Testis (tissue), 3 donors: Measurements from ENCODE around the gene IRX5. TPM values are rescaled to one million over a fixed set of nuclear protein-coding genes. Genes with fewer than 3 reads are reported as not detected.

ENCODE experiments used
- DNase-seq: peaks from one replicate; pipeline ENCODE4 v3.0.0-alpha.2; 2019
- H3K27ac ChIP-seq, 2 donors: fragments of 200-600 bp; sonication (generic); one replicate each; pipeline ENCODE4 v1.5.1; 2019
- H3K27me3 ChIP-seq: fragments of 200-600 bp; sonication (generic); one replicate; pipeline ENCODE4 v1.5.1; 2019
- H3K36me3 ChIP-seq: fragments of 200-600 bp; sonication (generic); one replicate; pipeline ENCODE4 v1.5.1; 2017; ENCODE audit warnings: low read depth; ENCODE audit errors: missing control alignments
- H3K4me1 ChIP-seq: fragments of 200-600 bp; sonication (generic); one replicate; pipeline ENCODE4 v1.5.1; 2019
- H3K4me3 ChIP-seq, 2 donors: fragments of 200-600 bp; sonication (generic); one replicate each; pipeline ENCODE4 v1.5.1; 2017 to 2019
- H3K9me3 ChIP-seq: fragments of 200-600 bp; sonication (generic); one replicate; pipeline ENCODE4 v1.5.1; 2017
- POLR2A ChIP-seq: fragments of 450-650 bp; IDR thresholded peaks from one replicate; pipeline ENCODE4 v1.6.1; 2017; ENCODE audit warnings: antibody characterized with exemption, mild to moderate bottlenecking, moderate library complexity
- WGBS, 2 donors: methylation state at CpG; one replicate each; pipeline ENCODE4 v1.1.5; 2018; 5-methylcytosine and 5-hydroxymethylcytosine counted together
- intact Hi-C: fragments of 100-400 bp; cut with DNase I; formaldehyde crosslinking; loops from one replicate; pipeline ENCODE4 v1.15.1; 2023; ENCODE audit warnings: low total_unique reads
- polyA plus RNA-seq: library from polyadenylated mRNA; stranded (reverse); fragments of 350-450 nt; fragmentation: Illumina TruSeq; extraction: RNeasy Lipid Tissue Mini Kit (QIAGEN cat#74804); gene quantifications from one replicate; pipeline ENCODE4 v1.2.3, GENCODE V29; 2014; ENCODE audit warnings: low read depth, low replicate concordance; ENCODE audit not compliant: insufficient read depth
- total RNA-seq, 2 donors: library from RNA; depleted of rRNA; stranded (reverse); fragments of >200 nt; gene quantifications; one replicate each; pipeline ENCODE4 v1.2.3, GENCODE V29; 2016
- TF ChIP-seq, protein P1 (sequence below), 3 experiments: fragments of 450-650 bp in 2 of 3; fragments of 200-600 bp in 1 of 3; sonication (generic) in 1 of 3; IDR thresholded peaks; one replicate each; pipeline ENCODE4 v1.5.1; 2016 to 2019; ENCODE audit warnings: antibody characterized with exemption in 3 of 3, mild to moderate bottlenecking in 2 of 3, moderate library complexity in 1 of 3

The IRX5 gene
- total and polyA plus RNA-seq, 3 donors from 2014 or later, result 2.3 to 5.7 (median 2.9) TPM

DNA sequence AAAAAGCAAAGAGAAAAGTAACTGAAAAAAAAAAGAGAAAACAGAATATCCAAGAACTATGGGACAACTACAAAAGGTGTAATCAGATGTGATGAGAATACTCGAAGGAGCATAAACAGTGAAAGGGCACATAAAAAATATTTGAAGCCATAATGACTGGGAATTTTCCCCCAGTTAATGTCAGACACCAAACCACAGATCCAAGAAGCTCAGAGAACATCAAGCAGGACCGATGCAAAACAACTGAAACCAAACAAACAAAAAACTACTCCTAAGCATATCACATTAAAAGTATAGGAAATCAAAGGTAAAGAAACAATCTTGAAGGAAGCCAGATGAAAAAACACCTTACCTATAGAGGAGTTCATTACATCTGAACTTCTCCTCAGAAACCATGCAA lies 27.6 kb upstream of the IRX5 start:
- WGBS, 2 donors, result 81 to 90% methylated on average over 2 of the region's 2 CpGs
- Histone ChIP-seq H3K36me3 (no peaks in the 10 kb centered on the region), H3K4me3 (no peak overlapping the region), H3K4me1 (no peaks in the 10 kb centered on the region), H3K27ac (no peak overlapping the region), H3K9me3 (no peaks in the 10 kb centered on the region), H3K27me3 (no peaks in the 10 kb centered on the region)
- intact Hi-C loops, result no loop called here
- no peak for DNase-seq
- TF ChIP-seq POLR2A, result no peak
- TF ChIP-seq, protein P1, sequence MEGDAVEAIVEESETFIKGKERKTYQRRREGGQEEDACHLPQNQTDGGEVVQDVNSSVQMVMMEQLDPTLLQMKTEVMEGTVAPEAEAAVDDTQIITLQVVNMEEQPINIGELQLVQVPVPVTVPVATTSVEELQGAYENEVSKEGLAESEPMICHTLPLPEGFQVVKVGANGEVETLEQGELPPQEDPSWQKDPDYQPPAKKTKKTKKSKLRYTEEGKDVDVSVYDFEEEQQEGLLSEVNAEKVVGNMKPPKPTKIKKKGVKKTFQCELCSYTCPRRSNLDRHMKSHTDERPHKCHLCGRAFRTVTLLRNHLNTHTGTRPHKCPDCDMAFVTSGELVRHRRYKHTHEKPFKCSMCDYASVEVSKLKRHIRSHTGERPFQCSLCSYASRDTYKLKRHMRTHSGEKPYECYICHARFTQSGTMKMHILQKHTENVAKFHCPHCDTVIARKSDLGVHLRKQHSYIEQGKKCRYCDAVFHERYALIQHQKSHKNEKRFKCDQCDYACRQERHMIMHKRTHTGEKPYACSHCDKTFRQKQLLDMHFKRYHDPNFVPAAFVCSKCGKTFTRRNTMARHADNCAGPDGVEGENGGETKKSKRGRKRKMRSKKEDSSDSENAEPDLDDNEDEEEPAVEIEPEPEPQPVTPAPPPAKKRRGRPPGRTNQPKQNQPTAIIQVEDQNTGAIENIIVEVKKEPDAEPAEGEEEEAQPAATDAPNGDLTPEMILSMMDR (IDR thresholded peaks at IDR 0.05), result no peak

DNA sequence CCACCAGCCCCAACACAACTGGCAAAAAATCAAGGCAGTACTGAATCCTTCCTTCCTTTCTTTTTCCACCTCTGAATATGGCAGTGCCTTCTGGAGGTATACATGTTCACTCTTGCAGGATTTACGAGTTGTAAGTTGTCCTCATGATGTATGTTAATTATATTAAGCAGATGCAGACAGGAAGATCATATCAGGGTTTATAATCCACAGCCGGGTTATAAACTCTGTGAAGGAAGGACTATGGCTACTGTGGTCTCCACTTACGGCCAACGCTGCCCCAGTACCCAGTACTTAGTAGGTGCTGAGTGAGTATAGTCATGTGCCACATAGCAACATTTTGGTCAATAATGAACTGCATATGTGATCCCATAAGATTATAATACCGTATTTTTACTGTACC lies 19.6 kb upstream of the IRX5 start:
- Histone ChIP-seq H3K27ac (no peak overlapping the region), H3K27me3 (no peaks in the 10 kb centered on the region), H3K9me3 (no peaks in the 10 kb centered on the region), H3K36me3 (no peaks in the 10 kb centered on the region), H3K4me3 (no peak overlapping the region), H3K4me1 (no peaks in the 10 kb centered on the region)
- TF ChIP-seq, protein P1 (IDR thresholded peaks at IDR 0.05), result no peak
- TF ChIP-seq POLR2A, result no peak
- DNase-seq, result no peak
- 87 to 89% methylated on average over 5 of the region's 5 CpGs for WGBS, 2 donors
- intact Hi-C loops, result no loop called here

DNA sequence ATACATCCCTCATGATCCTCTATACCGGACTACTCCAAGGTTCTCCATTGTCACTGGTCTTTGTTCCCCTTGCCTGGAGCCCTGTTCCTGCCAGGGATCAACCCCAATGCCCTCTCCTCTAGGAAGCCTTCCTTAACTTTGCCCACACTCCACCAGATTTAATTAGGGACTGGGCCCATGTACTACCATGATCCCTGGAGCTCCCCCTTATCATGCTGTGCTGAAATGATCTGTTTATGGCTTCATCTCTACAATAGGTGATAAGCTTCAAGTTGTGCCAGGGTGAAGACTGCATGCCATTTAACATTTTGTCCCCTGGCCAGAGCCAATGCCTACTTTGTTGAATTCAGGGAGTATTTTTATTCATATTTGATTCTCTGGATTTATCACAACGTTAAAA lies 17.9 kb upstream of the IRX5 start:
- H3K9me3 ChIP-seq, result no peaks in the 10 kb centered on the region
- no peaks in the 10 kb centered on the region for H3K27me3 ChIP-seq
- no peak overlapping the region for H3K4me3 ChIP-seq
- no peaks in the 10 kb centered on the region for H3K4me1 ChIP-seq
- no peak overlapping the region for H3K27ac ChIP-seq
- no peak for DNase-seq
- WGBS, 2 donors, result 74 to 80% methylated on average over 2 of the region's 2 CpGs
- TF ChIP-seq, protein P1 (IDR thresholded peaks at IDR 0.05), result no peak
- no peaks in the 10 kb centered on the region for H3K36me3 ChIP-seq
- intact Hi-C loops, result no loop called here

DNA sequence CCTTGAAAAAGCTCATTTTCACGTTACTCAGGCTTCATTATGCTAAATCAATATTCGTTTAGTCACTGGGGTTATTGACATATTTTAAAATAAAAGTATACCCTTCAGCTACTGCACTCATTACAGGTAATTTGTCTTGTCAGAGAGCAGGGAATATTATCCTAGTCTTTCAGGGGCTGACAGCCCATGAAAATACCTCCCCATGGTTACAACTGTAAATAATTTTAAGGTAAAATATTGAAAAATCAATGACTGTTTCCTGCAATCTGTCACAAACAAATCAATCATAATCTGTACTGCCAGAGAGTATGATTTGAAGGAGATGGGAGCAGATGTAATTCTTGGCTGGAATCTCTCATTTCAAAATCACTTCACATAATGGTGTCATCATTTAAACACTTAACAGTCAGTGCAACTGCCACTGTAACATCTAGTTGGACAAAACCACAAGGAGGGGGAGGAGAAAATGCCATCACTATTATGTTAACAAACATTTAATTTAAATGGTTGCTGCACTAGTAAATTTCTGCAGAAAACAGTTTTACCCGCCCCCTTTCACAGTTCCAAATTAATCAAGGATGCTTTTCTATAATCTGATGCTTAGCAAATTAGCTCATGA lies 9.3 kb upstream of the IRX5 start:
- intact Hi-C loops, result no loop called here
- H3K4me1 ChIP-seq, result no peaks in the 10 kb centered on the region
- no peaks in the 10 kb centered on the region for H3K9me3 ChIP-seq
- H3K27ac ChIP-seq, result no peak overlapping the region
- H3K27me3 ChIP-seq, result no peaks in the 10 kb centered on the region
- no peaks in the 10 kb centered on the region for H3K36me3 ChIP-seq
- no peak for TF ChIP-seq POLR2A
- TF ChIP-seq, protein P1 (IDR thresholded peaks at IDR 0.05), result no peak
- no peak for DNase-seq
- WGBS, 2 donors, result 90 to 95% methylated on average over 3 of the region's 3 CpGs
- H3K4me3 ChIP-seq, result no peak overlapping the region

DNA sequence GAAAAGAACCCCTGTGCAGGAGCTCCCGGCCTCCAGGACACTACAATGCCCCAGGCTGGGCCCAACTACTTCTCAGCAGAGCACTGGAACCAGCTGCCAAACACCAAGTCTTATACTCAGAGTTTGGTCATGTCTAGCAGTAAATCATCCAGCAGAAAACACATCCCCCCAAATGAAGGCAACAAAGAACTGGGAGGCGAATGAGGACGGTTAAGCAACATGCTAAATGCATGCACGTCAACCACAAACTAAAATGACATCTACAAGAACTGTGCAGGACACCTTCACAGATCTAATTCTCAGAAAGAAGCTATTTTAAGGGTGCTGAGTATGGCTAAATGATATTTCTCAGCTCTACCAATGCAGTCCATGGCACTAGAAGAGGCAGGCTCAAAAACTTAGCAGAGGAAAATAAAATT lies 7.6 kb upstream of the IRX5 start:
- Histone ChIP-seq H3K36me3 (no peaks in the 10 kb centered on the region), H3K9me3 (no peaks in the 10 kb centered on the region), H3K4me3 (no peak overlapping the region), H3K27me3 (no peaks in the 10 kb centered on the region), H3K4me1 (no peaks in the 10 kb centered on the region), H3K27ac (no peak overlapping the region)
- no peak for TF ChIP-seq POLR2A
- TF ChIP-seq, protein P1 (IDR thresholded peaks at IDR 0.05), result no peak
- 92 to 93% methylated on average over 4 of the region's 4 CpGs for WGBS, 2 donors
- intact Hi-C loops, result no loop called here
- DNase-seq, result no peak
